Spleen (tissue), 7 donors: ENCODE results near the gene PODNL1.

ENCODE experiments used
- CTCF ChIP-seq, 11 experiments: fragments of 200-600 bp in 7 of 11; fragments of 450-650 bp in 4 of 11; sonication (generic) in 4 of 11; IDR thresholded peaks in 8 of 11; conservative IDR thresholded peaks in 3 of 11; 1 replicate in 7 of 11; 2 replicates in 4 of 11; pipeline versions ENCODE4 v1.4.0 to v1.8.0; 2016 to 2021; ENCODE audit warnings: antibody characterized with exemption in 11 of 11, inconsistent platforms in 4 of 11, mild to moderate bottlenecking in 1 of 11
- POLR2A ChIP-seq, 3 donors: fragments of 450-650 bp; IDR thresholded peaks; one replicate each; pipeline ENCODE4 v1.5.1; 2017; ENCODE audit warnings: antibody characterized with exemption in 3 of 3, mild to moderate bottlenecking in 1 of 3
- donor health status: DM: no; HTN: no; CAD: no; lungs with moderate emphysema.
- donor health status: DM: no; HTN: no; CAD: no.
- donor health status: DM: no; HTN: no; CAD: no.

DNA sequence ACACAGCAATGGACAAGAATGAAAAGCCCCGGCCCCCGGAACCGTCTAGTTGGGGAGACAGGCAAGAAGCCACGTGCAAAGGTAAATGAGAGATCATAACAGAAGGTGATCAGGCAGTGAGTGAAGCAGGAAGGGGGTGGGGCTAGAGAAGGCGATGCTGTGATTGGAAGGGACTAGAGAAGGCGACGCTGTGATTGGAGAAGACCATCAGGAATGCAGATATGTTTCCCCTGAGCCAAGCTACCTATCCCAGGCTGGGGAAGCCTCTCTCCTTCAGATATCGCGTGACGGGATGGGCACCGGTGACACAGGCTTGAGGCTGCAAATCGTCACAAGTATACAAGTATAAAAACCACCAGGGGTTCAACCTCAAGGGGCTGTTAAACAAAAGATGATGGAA is 35.9 kb upstream of the PODNL1 start:
- TF ChIP-seq CTCF (IDR thresholded peaks at IDR 0.05 in 8 of 11, conservative IDR thresholded peaks at IDR 0.05 in 3 of 11): no peak
- no peak for TF ChIP-seq POLR2A (IDR thresholded peaks at IDR 0.05)
